Astrocyte (in vitro differentiated cells and primary cell): ENCODE data around the gene GLP2R. TPM values are rescaled to one million over a fixed set of nuclear protein-coding genes. Genes with fewer than 3 reads are reported as not detected.

Experiments used
- DNase-seq: peaks from one replicate; pipeline ENCODE4 v3.0.0-alpha.2; 2010; ENCODE audit warnings: low read depth
- FAIRE-seq: peaks from 2 replicates; lab custom pipeline; 2011; peaks lifted over from hg19 to GRCh38; lab: Jason Lieb, UNC
- H2AFZ ChIP-seq: 2 replicates; pipeline ENCODE4 v1.6.0; 2012; ENCODE audit warnings: low read depth, low read length, inconsistent platforms
- H3K27ac ChIP-seq: 2 replicates; pipeline ENCODE4 v1.5.1; 2011; ENCODE audit warnings: low read depth, low read length, inconsistent platforms
- H3K27me3 ChIP-seq: 2 replicates; pipeline ENCODE4 v1.6.0; 2011; ENCODE audit warnings: low read length, inconsistent platforms; ENCODE audit not compliant: insufficient read depth
- H3K36me3 ChIP-seq: 2 replicates; pipeline ENCODE4 v1.5.1; 2011; ENCODE audit warnings: low read length, inconsistent platforms; ENCODE audit not compliant: insufficient read depth
- H3K4me1 ChIP-seq: 2 replicates; pipeline ENCODE4 v1.5.1; 2011; ENCODE audit warnings: low read length, inconsistent platforms; ENCODE audit not compliant: insufficient read depth
- H3K4me2 ChIP-seq: 2 replicates; pipeline ENCODE4 v1.6.0; 2012; ENCODE audit warnings: low read length, inconsistent platforms
- H3K4me3 ChIP-seq: 2 replicates; pipeline ENCODE4 v1.5.1; 2011; ENCODE audit warnings: low read depth, mild to moderate bottlenecking, low read length, inconsistent platforms; ENCODE audit not compliant: insufficient read depth
- H3K79me2 ChIP-seq: 2 replicates; pipeline ENCODE4 v1.6.0; 2012; ENCODE audit warnings: mild to moderate bottlenecking, low read length, inconsistent platforms; ENCODE audit not compliant: insufficient read depth
- H3K9ac ChIP-seq: 2 replicates; pipeline ENCODE4 v1.6.0; 2012; ENCODE audit warnings: mild to moderate bottlenecking, low read length, inconsistent platforms
- H3K9me3 ChIP-seq: 2 replicates; pipeline ENCODE4 v1.5.1; 2012; ENCODE audit warnings: low read depth, mild to moderate bottlenecking, low read length, inconsistent platforms; ENCODE audit not compliant: insufficient read depth
- H4K20me1 ChIP-seq: 2 replicates; pipeline ENCODE4 v1.6.0; 2012; ENCODE audit warnings: low read length, inconsistent platforms; ENCODE audit not compliant: insufficient read depth
- H3K27ac Mint-ChIP-seq: one replicate; pipeline ENCODE4 v1.8.0; 2021; ENCODE audit warnings: mild to moderate bottlenecking, mixed read lengths; ENCODE audit not compliant: unreplicated experiment
- H3K27me3 Mint-ChIP-seq: one replicate; pipeline ENCODE4 v1.8.0; 2021; ENCODE audit warnings: low read depth, mixed read lengths; ENCODE audit not compliant: unreplicated experiment
- H3K36me3 Mint-ChIP-seq: one replicate; pipeline ENCODE4 v1.8.0; 2021; ENCODE audit warnings: low read depth, mixed read lengths; ENCODE audit not compliant: unreplicated experiment
- H3K4me1 Mint-ChIP-seq: one replicate; pipeline ENCODE4 v1.8.0; 2021; ENCODE audit warnings: low read depth, mixed read lengths; ENCODE audit not compliant: unreplicated experiment
- H3K4me3 Mint-ChIP-seq: one replicate; pipeline ENCODE4 v1.8.0; 2021; ENCODE audit warnings: mild to moderate bottlenecking, moderate library complexity, mixed read lengths; ENCODE audit not compliant: unreplicated experiment
- H3K9me3 Mint-ChIP-seq: one replicate; pipeline ENCODE4 v1.8.0; 2021; ENCODE audit warnings: mild to moderate bottlenecking, mixed read lengths; ENCODE audit not compliant: unreplicated experiment
- EZH2 ChIP-seq: IDR thresholded peaks from 2 replicates; pipeline ENCODE4 v1.6.1; 2012; ENCODE audit warnings: mild to moderate bottlenecking, low read length, inconsistent platforms; ENCODE audit not compliant: insufficient read depth
- total RNA-seq: library from RNA; stranded (reverse); gene quantifications from 2 replicates; pipeline ENCODE4 v1.2.1, GENCODE V29; 2021
- TF ChIP-seq, protein P1 (sequence below): IDR thresholded peaks from 2 replicates; pipeline ENCODE4 v1.5.1; 2011; ENCODE audit warnings: low read depth, mild to moderate bottlenecking, inconsistent platforms, low read length, moderate library complexity; ENCODE audit not compliant: insufficient read depth

Gene GLP2R
- total RNA-seq, 1 donor from 2014 or later, result 0.41 TPM

DNA sequence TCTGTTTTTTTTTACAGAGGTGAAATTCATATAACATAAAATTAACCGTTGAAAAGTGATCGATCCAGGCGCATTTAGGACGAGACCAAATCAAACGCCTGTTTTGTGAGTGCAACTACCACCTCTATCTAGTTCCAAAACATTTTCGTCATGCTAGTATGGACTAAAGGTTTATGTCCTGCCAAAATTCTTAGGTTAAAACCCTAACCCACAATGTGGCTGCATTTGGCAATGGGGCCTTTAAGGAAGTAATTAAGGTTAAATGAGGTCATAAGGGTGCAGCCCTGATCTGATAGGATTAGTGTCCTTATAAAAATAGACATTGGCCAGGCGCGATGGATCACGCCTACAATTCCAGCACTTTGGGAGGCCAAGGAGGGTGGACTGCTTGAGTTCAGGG, 112.2 kb downstream of the GLP2R start:
- Histone ChIP-seq H3K9me3 (no peaks in the 10 kb centered on the region), H3K4me1 (no peaks in the 10 kb centered on the region), H3K9ac (no peak overlapping the region), H4K20me1 (no peaks in the 10 kb centered on the region), H3K4me2 (no peak overlapping the region), H3K4me3 (no peak overlapping the region), H3K79me2 (no peaks in the 10 kb centered on the region), H2AFZ (no peak overlapping the region), H3K36me3 (no peaks in the 10 kb centered on the region), H3K27me3 (no peaks in the 10 kb centered on the region), H3K27ac (no peak overlapping the region)
- Mint-ChIP-seq H3K9me3 (peaks cover 4% of the 10 kb centered on the region), H3K36me3 (peaks cover 2% of the 10 kb centered on the region), H3K27ac (no peak overlapping the region), H3K4me3 (no peak overlapping the region), H3K27me3 (peaks cover 6% of the 10 kb centered on the region), H3K4me1 (no peaks in the 10 kb centered on the region)
- FAIRE-seq (no peak), DNase-seq (no peak)
- TF ChIP-seq EZH2, result no peak
- TF ChIP-seq, protein P1, sequence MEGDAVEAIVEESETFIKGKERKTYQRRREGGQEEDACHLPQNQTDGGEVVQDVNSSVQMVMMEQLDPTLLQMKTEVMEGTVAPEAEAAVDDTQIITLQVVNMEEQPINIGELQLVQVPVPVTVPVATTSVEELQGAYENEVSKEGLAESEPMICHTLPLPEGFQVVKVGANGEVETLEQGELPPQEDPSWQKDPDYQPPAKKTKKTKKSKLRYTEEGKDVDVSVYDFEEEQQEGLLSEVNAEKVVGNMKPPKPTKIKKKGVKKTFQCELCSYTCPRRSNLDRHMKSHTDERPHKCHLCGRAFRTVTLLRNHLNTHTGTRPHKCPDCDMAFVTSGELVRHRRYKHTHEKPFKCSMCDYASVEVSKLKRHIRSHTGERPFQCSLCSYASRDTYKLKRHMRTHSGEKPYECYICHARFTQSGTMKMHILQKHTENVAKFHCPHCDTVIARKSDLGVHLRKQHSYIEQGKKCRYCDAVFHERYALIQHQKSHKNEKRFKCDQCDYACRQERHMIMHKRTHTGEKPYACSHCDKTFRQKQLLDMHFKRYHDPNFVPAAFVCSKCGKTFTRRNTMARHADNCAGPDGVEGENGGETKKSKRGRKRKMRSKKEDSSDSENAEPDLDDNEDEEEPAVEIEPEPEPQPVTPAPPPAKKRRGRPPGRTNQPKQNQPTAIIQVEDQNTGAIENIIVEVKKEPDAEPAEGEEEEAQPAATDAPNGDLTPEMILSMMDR, result no peak

DNA sequence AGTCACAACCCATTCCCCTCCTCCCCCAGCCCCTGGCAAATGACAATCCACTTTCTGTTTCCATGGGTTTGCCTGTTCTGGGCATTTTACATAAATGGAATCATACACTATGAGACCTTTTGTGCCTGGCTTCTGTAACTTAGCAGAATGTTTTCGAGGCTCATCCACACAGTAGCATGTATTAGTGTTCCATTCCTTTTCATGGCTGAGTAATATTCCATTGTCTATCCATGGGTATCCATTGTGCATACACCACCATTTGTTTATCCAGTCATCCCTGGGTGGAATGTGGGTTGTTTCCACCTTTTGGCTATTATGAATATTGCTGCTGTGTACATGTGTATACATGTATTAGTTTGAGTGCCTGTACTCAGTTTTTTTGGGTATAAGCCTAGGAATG, 113.0 kb downstream of the GLP2R start:
- no peaks in the 10 kb centered on the region for H3K4me1 Mint-ChIP-seq
- H3K79me2 ChIP-seq, result no peaks in the 10 kb centered on the region
- no peaks in the 10 kb centered on the region for H4K20me1 ChIP-seq
- peaks cover 6% of the 10 kb centered on the region for H3K27me3 Mint-ChIP-seq
- H3K27ac ChIP-seq, result no peak overlapping the region
- FAIRE-seq (no peak), DNase-seq (no peak)
- no peaks in the 10 kb centered on the region for H3K4me1 ChIP-seq
- H3K9me3 ChIP-seq, result no peaks in the 10 kb centered on the region
- H3K9ac ChIP-seq, result no peak overlapping the region
- no peak overlapping the region for H2AFZ ChIP-seq
- no peak overlapping the region for H3K4me3 Mint-ChIP-seq
- H3K27ac Mint-ChIP-seq, result no peak overlapping the region
- no peak for TF ChIP-seq EZH2
- TF ChIP-seq, protein P1, result no peak
- no peak overlapping the region for H3K4me2 ChIP-seq
- no peaks in the 10 kb centered on the region for H3K27me3 ChIP-seq
- H3K36me3 Mint-ChIP-seq, result peaks cover 2% of the 10 kb centered on the region
- peaks cover 4% of the 10 kb centered on the region for H3K9me3 Mint-ChIP-seq
- no peaks in the 10 kb centered on the region for H3K36me3 ChIP-seq
- no peak overlapping the region for H3K4me3 ChIP-seq

DNA sequence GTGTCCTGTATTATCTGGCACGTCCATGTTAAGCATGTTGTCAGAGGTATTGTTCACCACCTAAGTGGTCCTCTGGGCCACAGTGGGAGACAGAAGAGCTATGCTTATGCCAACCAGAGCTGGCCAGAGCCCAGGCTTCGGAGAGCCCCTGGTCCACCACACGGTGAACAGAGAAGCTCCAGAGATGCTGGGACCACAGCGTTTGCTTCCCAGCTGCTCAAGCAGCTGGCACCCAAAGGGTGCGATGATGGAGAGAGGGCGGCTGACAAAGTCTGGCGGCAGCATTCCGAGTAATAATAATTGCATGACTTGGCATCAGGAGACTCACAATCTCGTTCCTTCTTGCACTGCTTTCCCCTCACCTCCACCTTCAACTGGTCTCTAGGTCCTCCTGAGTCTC, 115.1 kb downstream of the GLP2R start:
- H3K36me3 Mint-ChIP-seq, result peaks cover 2% of the 10 kb centered on the region
- no peaks in the 10 kb centered on the region for H3K36me3 ChIP-seq

More for the DNA sequence above, 115.1 kb downstream of the GLP2R start:
- DNase-seq, result no peak
- no peaks in the 10 kb centered on the region for H3K4me1 ChIP-seq
- no peak overlapping the region for H3K4me2 ChIP-seq
- H4K20me1 ChIP-seq, result no peaks in the 10 kb centered on the region
- H3K4me3 Mint-ChIP-seq, result no peak overlapping the region
- H3K27ac Mint-ChIP-seq, result no peak overlapping the region
- no peak overlapping the region for H2AFZ ChIP-seq
- no peak overlapping the region for H3K9ac ChIP-seq
- H3K9me3 ChIP-seq, result no peaks in the 10 kb centered on the region
- no peak overlapping the region for H3K4me3 ChIP-seq
- FAIRE-seq, result no peak
- peaks cover 4% of the 10 kb centered on the region for H3K9me3 Mint-ChIP-seq
- H3K27me3 ChIP-seq, result no peaks in the 10 kb centered on the region
- peaks cover 15% of the 10 kb centered on the region for H3K27me3 Mint-ChIP-seq
- no peak overlapping the region for H3K27ac ChIP-seq
- no peaks in the 10 kb centered on the region for H3K4me1 Mint-ChIP-seq
- no peaks in the 10 kb centered on the region for H3K79me2 ChIP-seq
- no peak for TF ChIP-seq EZH2
- TF ChIP-seq, protein P1, result no peak
